Vagina (tissue), 2 donors: Measurements from ENCODE around the gene ZMYND12.

Experiments
- POLR2A ChIP-seq, 2 donors: fragments of 450-650 bp; IDR thresholded peaks; one replicate each; pipeline ENCODE4 v1.6.1; 2017; ENCODE audit warnings: antibody characterized with exemption in 2 of 2, mild to moderate bottlenecking in 2 of 2, moderate library complexity in 2 of 2
- TF ChIP-seq, protein P1 (sequence below), 3 experiments: fragments of 450-650 bp in 2 of 3; fragments of 200-600 bp in 1 of 3; sonication (generic) in 1 of 3; IDR thresholded peaks; one replicate each; pipeline ENCODE4 v1.5.1; 2017 to 2019; ENCODE audit warnings: antibody characterized with exemption in 3 of 3, mild to moderate bottlenecking in 2 of 3, moderate library complexity in 2 of 3

- TF ChIP-seq POLR2A (IDR thresholded peaks at IDR 0.05): no peak
- TF ChIP-seq, protein P1, sequence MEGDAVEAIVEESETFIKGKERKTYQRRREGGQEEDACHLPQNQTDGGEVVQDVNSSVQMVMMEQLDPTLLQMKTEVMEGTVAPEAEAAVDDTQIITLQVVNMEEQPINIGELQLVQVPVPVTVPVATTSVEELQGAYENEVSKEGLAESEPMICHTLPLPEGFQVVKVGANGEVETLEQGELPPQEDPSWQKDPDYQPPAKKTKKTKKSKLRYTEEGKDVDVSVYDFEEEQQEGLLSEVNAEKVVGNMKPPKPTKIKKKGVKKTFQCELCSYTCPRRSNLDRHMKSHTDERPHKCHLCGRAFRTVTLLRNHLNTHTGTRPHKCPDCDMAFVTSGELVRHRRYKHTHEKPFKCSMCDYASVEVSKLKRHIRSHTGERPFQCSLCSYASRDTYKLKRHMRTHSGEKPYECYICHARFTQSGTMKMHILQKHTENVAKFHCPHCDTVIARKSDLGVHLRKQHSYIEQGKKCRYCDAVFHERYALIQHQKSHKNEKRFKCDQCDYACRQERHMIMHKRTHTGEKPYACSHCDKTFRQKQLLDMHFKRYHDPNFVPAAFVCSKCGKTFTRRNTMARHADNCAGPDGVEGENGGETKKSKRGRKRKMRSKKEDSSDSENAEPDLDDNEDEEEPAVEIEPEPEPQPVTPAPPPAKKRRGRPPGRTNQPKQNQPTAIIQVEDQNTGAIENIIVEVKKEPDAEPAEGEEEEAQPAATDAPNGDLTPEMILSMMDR (IDR thresholded peaks at IDR 0.05): no peak
Observed at GRCh38 chr1:42442662-42443061, 13.2 kb downstream of the ZMYND12 start.
